ENCODE measurements around the gene KRT5. TPM values are rescaled to one million over a fixed set of nuclear protein-coding genes. Genes with fewer than 3 reads are reported as not detected.

Gene KRT5
- total and polyA plus RNA-seq, 2 of the 13 experiments (the other 11 are each of a cell fraction or from before 2014, with no cell fraction given) = 0.08 TPM; not detected in 1

- intact Hi-C loops (cut with micrococcal nuclease; ENCODE audit: unreplicated experiment) = no loop called here
- Histone ChIP-seq H3K36me3 (replicated peaks in 1 of 2; ENCODE audit: control insufficient read depth in 1 of 2, insufficient read depth in 2 of 2, low read length in 2 of 2) (no peaks in the 10 kb centered on the region), H3K4me1 (ENCODE audit: insufficient read depth, low read length) (no peaks in the 10 kb centered on the region), H3K4me3 (replicated peaks in 1 of 3; ENCODE audit: insufficient read depth in 1 of 3, low read depth in 2 of 3, low read length in 3 of 3) (no peak overlapping the region), H3K27me3 (ENCODE audit: control insufficient read depth in 1 of 2, insufficient read depth in 2 of 2, low read length in 2 of 2) (peaks cover 2 to 20% of the 10 kb centered on the region in 2 experiments; a peak in 3 of 5 replicates), H3K9ac (ENCODE audit: insufficient read depth, low read depth, low read length) (no peak overlapping the region), H3K79me2 (ENCODE audit: insufficient read depth, low read length) (no peaks in the 10 kb centered on the region), H3K27ac (ENCODE audit: extremely low read length, insufficient read depth, low read length) (no peak overlapping the region), H3K9me3 (ENCODE audit: low read length) (no peaks in the 10 kb centered on the region), H2AFZ (ENCODE audit: low read length) (no peak overlapping the region), H4K20me1 (ENCODE audit: insufficient read depth, low read length) (no peaks in the 10 kb centered on the region), H3K4me2 (ENCODE audit: low read depth, low read length) (no peak overlapping the region)
- DNase-seq (ENCODE audit: low spot score) = no peak
- TF ChIP-seq RAD51 (IDR thresholded peaks at IDR 0.05; ENCODE audit: borderline replicate concordance) (no peak), SKIL (CRISPR knock-in tag; IDR thresholded peaks at IDR 0.05; ENCODE audit: borderline replicate concordance) (no peak), SNAPC4 (CRISPR knock-in tag; IDR thresholded peaks at IDR 0.05) (no peak), ADNP (CRISPR knock-in tag; IDR thresholded peaks at IDR 0.05) (no peak), ZFAT (CRISPR knock-in tag; conservative IDR thresholded peaks at IDR 0.05) (no peak), SMYD3 (CRISPR knock-in tag; IDR thresholded peaks at IDR 0.05) (no peak), RFXANK (CRISPR knock-in tag; IDR thresholded peaks at IDR 0.05) (no peak), ZNF468 (CRISPR knock-in tag; IDR thresholded peaks at IDR 0.05) (no peak), ZXDC (CRISPR knock-in tag; IDR thresholded peaks at IDR 0.05) (no peak), KDM4B (CRISPR knock-in tag; IDR thresholded peaks at IDR 0.05) (no peak), FOXC1 (CRISPR knock-in tag; IDR thresholded peaks at IDR 0.05; ENCODE audit: borderline replicate concordance) (no peak), GLI4 (CRISPR knock-in tag; IDR thresholded peaks at IDR 0.05; ENCODE audit: borderline replicate concordance) (no peak)
- ChIA-PET CTCF (ENCODE audit: low intra/inter-chr PET ratio, low total read pairs) (no interaction called here), POLR2A (no interaction called here)
- in situ Hi-C loops (cut with HindIII; ENCODE audit: extremely low pct_ligation_motif_present, low pct_unique_long_range_greater_than_20kb) = loop anchor here (25.0 kb wide), 1 partner anchor 397 kb away; no protein-coding TSS in a partner anchor
- ATAC-seq = no peak
- BruUV-seq (replicated peaks) = no TSS peak
- WGBS (ENCODE audit: low lambda C conversion rate) = 12% methylated on average over 6 of the region's 10 CpGs
- no peak for FAIRE-seq
These were observed 13.7 kb upstream of the KRT5 start for GRCh38 chr12:52533686-52534470.
